ENCODE results near the gene FOXC2. TPM values are rescaled to one million over a fixed set of nuclear protein-coding genes. Genes with fewer than 3 reads are reported as not detected.

FOXC2 gene
- total and polyA plus RNA-seq, 11 donors: 0.76 to 3.3 (median 1.4) TPM

GRCh38 chr16:86593913-86594620 lies 27.4 kb downstream of the FOXC2 start:
- TF ChIP-seq CTCF (IDR thresholded peaks at IDR 0.05): no peak
- no peak for TF ChIP-seq POLR2A (IDR thresholded peaks at IDR 0.05)
- no peak overlapping the region for H3K4me3 ChIP-seq

GRCh38 chr16:86594721-86595120 lies 28.1 kb downstream of the FOXC2 start:
- DNase-seq (no peak), ATAC-seq (no peak)
- Histone ChIP-seq H3K4me3 (no peak overlapping the region), H3K4me1 (no peaks in the 10 kb centered on the region), H3K27ac (no peak overlapping the region), H3K36me3 (no peaks in the 10 kb centered on the region), H3K27me3 (peaks cover 0 to 34% (median 5%) of the 10 kb centered on the region in 9 donors), H3K9me3 (no peaks in the 10 kb centered on the region)
- WGBS, 4 donors: 74 to 82% (median 78%) methylated on average over 8 of the region's 8 CpGs
- TF ChIP-seq POLR2A (IDR thresholded peaks at IDR 0.05) (no peak), CTCF (IDR thresholded peaks at IDR 0.05) (no peak)
- intact Hi-C loops (cut with DNase I): no loop called here

More at GRCh38 chr16:86593913-86594620, 27.4 kb downstream of the FOXC2 start:
- Histone ChIP-seq H3K27ac (no peak overlapping the region), H3K9me3 (no peaks in the 10 kb centered on the region), H3K36me3 (no peaks in the 10 kb centered on the region), H3K4me1 (no peaks in the 10 kb centered on the region), H3K27me3 (peaks cover 0 to 31% (median 5%) of the 10 kb centered on the region in 9 donors)
- intact Hi-C loops (cut with DNase I): no loop called here
- ATAC-seq: no peak
- 54 to 65% (median 61%) methylated on average over 13 of the region's 13 CpGs for WGBS, 4 donors
- DNase-seq: no peak

GRCh38 chr16:86595983-86596605 lies 29.5 kb downstream of the FOXC2 start:
- H3K4me1 ChIP-seq: no peaks in the 10 kb centered on the region
- TF ChIP-seq CTCF (IDR thresholded peaks at IDR 0.05) (no peak), POLR2A (IDR thresholded peaks at IDR 0.05) (no peak)
- no peaks in the 10 kb centered on the region for H3K9me3 ChIP-seq
- no peak overlapping the region for H3K27ac ChIP-seq
- H3K4me3 ChIP-seq: no peak overlapping the region
- no peak for DNase-seq
- ATAC-seq: no peak
- 64 to 82% (median 71%) methylated on average over 10 of the region's 10 CpGs for WGBS, 4 donors
- peaks cover 0 to 30% (median 7%) of the 10 kb centered on the region in 9 donors for H3K27me3 ChIP-seq
- intact Hi-C loops (cut with DNase I): no loop called here
- no peaks in the 10 kb centered on the region for H3K36me3 ChIP-seq

- H3K9me3 ChIP-seq: no peaks in the 10 kb centered on the region
- no peaks in the 10 kb centered on the region for H3K4me1 ChIP-seq
- intact Hi-C loops (cut with DNase I): no loop called here
- no peak for TF ChIP-seq CTCF (IDR thresholded peaks at IDR 0.05)
- no peak for TF ChIP-seq POLR2A (IDR thresholded peaks at IDR 0.05)
- H3K27me3 ChIP-seq: peaks cover 0 to 25% (median 4%) of the 10 kb centered on the region in 9 donors
- ATAC-seq (no peak), DNase-seq (no peak)
- no peak overlapping the region for H3K4me3 ChIP-seq
- no peaks in the 10 kb centered on the region for H3K36me3 ChIP-seq
- no peak overlapping the region for H3K27ac ChIP-seq
- WGBS, 4 donors: 75 to 78% (median 77%) methylated on average over 18 of the region's 18 CpGs
These were observed 30.7 kb downstream of the FOXC2 start for GRCh38 chr16:86597126-86597879.

All from heart left ventricle (tissue), 16 donors.